PC-3 (cell line): Measurements from ENCODE around the gene FOXP4.

ENCODE experiments used
- EZH2 ChIP-seq: fragments of 300-600 bp; sonication (generic); IDR thresholded peaks from one replicate; pipeline ENCODE4 v1.6.1; 2017; ENCODE audit warnings: antibody characterized with exemption, mild to moderate bottlenecking, low read length; ENCODE audit not compliant: unreplicated experiment
- EZH2phosphoT487 ChIP-seq: fragments of 300-600 bp; sonication (generic); IDR thresholded peaks from 2 replicates; pipeline ENCODE4 v1.6.1; 2018; ENCODE audit warnings: mild to moderate bottlenecking, antibody characterized with exemption, low read length, borderline replicate concordance
- TF ChIP-seq, protein P1 (sequence below): fragments of 300-600 bp; sonication (generic); conservative IDR thresholded peaks from 2 replicates; pipeline ENCODE4 v1.5.1; 2017; ENCODE audit warnings: antibody characterized with exemption, low read depth, mild to moderate bottlenecking, low read length

- TF ChIP-seq, protein P1, sequence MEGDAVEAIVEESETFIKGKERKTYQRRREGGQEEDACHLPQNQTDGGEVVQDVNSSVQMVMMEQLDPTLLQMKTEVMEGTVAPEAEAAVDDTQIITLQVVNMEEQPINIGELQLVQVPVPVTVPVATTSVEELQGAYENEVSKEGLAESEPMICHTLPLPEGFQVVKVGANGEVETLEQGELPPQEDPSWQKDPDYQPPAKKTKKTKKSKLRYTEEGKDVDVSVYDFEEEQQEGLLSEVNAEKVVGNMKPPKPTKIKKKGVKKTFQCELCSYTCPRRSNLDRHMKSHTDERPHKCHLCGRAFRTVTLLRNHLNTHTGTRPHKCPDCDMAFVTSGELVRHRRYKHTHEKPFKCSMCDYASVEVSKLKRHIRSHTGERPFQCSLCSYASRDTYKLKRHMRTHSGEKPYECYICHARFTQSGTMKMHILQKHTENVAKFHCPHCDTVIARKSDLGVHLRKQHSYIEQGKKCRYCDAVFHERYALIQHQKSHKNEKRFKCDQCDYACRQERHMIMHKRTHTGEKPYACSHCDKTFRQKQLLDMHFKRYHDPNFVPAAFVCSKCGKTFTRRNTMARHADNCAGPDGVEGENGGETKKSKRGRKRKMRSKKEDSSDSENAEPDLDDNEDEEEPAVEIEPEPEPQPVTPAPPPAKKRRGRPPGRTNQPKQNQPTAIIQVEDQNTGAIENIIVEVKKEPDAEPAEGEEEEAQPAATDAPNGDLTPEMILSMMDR: no peak
- no peak for TF ChIP-seq EZH2
- no peak for TF ChIP-seq EZH2phosphoT487
Measured at GRCh38 chr6:41645007-41645618, 98.9 kb downstream of the FOXP4 start.
